HepG2 (cell line): Measurements from ENCODE around the gene VEZF1. TPM values are rescaled to one million over a fixed set of nuclear protein-coding genes. Genes with fewer than 3 reads are reported as not detected.

Experiments used
- ATAC-seq: fragments of 200-7000 bp; cut with Tn5 transposase; 3 replicates; pipeline ENCODE4 v1.9.1; 2020; ENCODE audit warnings: mild to moderate bottlenecking, moderate library complexity
- BruUV-seq: library from RNA; stranded (reverse); fragments of 400-500 nt; replicated peaks from 2 replicates; lab custom pipeline; 2021; lab: Mats Ljungman, UMichigan
- CTCF ChIA-PET: fragments of 300-600 bp; formaldehyde crosslinking; extraction: SDS; loops from one replicate; lab custom pipeline; 2021; ENCODE audit warnings: low total read pairs, inconsistent platforms, low intra/inter-chr PET ratio; lab: Yijun Ruan, JAX
- POLR2A ChIA-PET: fragments of 350-600 bp; sonication (Branson Sonifier 250); formaldehyde crosslinking; loops from one replicate; lab custom pipeline; 2020; ENCODE audit warnings: antibody characterized with exemption, inconsistent platforms; lab: Yijun Ruan, JAX
- DNase-seq: peaks from one replicate; pipeline ENCODE4 v3.0.0-alpha.2; 2015; ENCODE audit warnings: low spot score
- FAIRE-seq: peaks from 3 replicates; lab custom pipeline; 2011; peaks lifted over from hg19 to GRCh38; lab: Jason Lieb, UNC
- H2AFZ ChIP-seq: one replicate; pipeline ENCODE4 v1.6.1; 2011; ENCODE audit warnings: low read length, inconsistent platforms
- H3K27ac ChIP-seq: fragments of 300-600 bp; 3 replicates; pipeline ENCODE4 v1.8.0; 2011; ENCODE audit warnings: mixed run types, mild to moderate bottlenecking, mixed read lengths, low read length, inconsistent platforms; ENCODE audit not compliant: insufficient read depth; ENCODE audit errors: extremely low read length
- H3K27me3 ChIP-seq, 2 experiments: fragments of 200-600 bp in 1 of 2; 2 replicates in 1 of 2; 3 replicates in 1 of 2; pipeline versions ENCODE4 v1.6.0 to v1.8.0; 2011; ENCODE audit warnings: low read length in 2 of 2, mild to moderate bottlenecking in 2 of 2, moderate library complexity in 2 of 2, inconsistent platforms in 1 of 2; ENCODE audit not compliant: insufficient read depth in 2 of 2, control insufficient read depth in 1 of 2
- H3K36me3 ChIP-seq, 2 experiments: fragments of 200-600 bp in 1 of 2; replicated peaks in 1 of 2; 2 replicates in 1 of 2; 3 replicates in 1 of 2; pipeline versions ENCODE4 v1.5.1 to v1.8.0; 2011; ENCODE audit warnings: low read length in 2 of 2, inconsistent platforms in 1 of 2; ENCODE audit not compliant: insufficient read depth in 2 of 2, control insufficient read depth in 1 of 2
- H3K4me1 ChIP-seq: 2 replicates; pipeline ENCODE4 v1.5.1; 2012; ENCODE audit warnings: low read length, inconsistent platforms; ENCODE audit not compliant: insufficient read depth
- H3K4me2 ChIP-seq: 2 replicates; pipeline ENCODE4 v1.6.0; 2011; ENCODE audit warnings: low read depth, low read length, inconsistent platforms
- H3K4me3 ChIP-seq, 3 experiments: fragments of 200-600 bp in 1 of 3; sonication (generic), shearing (Covaris generic) in 1 of 3; replicated peaks in 1 of 3; 2 replicates each; pipeline ENCODE4 v1.5.1; 2011 to 2016; ENCODE audit warnings: low read length in 3 of 3, inconsistent platforms in 2 of 3, low read depth in 2 of 3, mild to moderate bottlenecking in 2 of 3, control low read depth in 1 of 3, mixed read lengths in 1 of 3; ENCODE audit not compliant: insufficient read depth in 1 of 3
- H3K79me2 ChIP-seq: one replicate; pipeline ENCODE4 v1.6.1; 2011; ENCODE audit warnings: low read length, inconsistent platforms; ENCODE audit not compliant: insufficient read depth
- H3K9ac ChIP-seq: 2 replicates; pipeline ENCODE4 v1.6.0; 2011; ENCODE audit warnings: mild to moderate bottlenecking, low read depth, low read length, inconsistent platforms; ENCODE audit not compliant: insufficient read depth
- H3K9me3 ChIP-seq: 2 replicates; pipeline ENCODE4 v1.5.1; 2012; ENCODE audit warnings: mild to moderate bottlenecking, low read length
- H4K20me1 ChIP-seq: 2 replicates; pipeline ENCODE4 v1.6.0; 2011; ENCODE audit warnings: inconsistent platforms, mild to moderate bottlenecking, low read length, moderate library complexity; ENCODE audit not compliant: insufficient read depth
- HNRNPUL1 ChIP-seq: fragments of 200-400 bp; formaldehyde crosslinking; IDR thresholded peaks from 2 replicates; pipeline ENCODE4 v1.6.1; 2017; ENCODE audit warnings: low read depth, mild to moderate bottlenecking, low read length, moderate library complexity
- KDM5A ChIP-seq: fragments of 200-600 bp; sonication (generic); IDR thresholded peaks from 2 replicates; pipeline ENCODE4 v1.7.0; 2018; ENCODE audit warnings: antibody characterized with exemption, mild to moderate bottlenecking, low read length, borderline replicate concordance
- MAFK ChIP-seq, 2 experiments: IDR thresholded peaks in 1 of 2; conservative IDR thresholded peaks in 1 of 2; 2 replicates each; pipeline ENCODE4 v1.6.1; 2011; ENCODE audit warnings: improper control_type of control experiment in 2 of 2, low read length in 2 of 2
- MIXL1 ChIP-seq: IDR thresholded peaks from 2 replicates; pipeline ENCODE4 v1.6.1; 2016
- PAF1 ChIP-seq: IDR thresholded peaks from 2 replicates; pipeline ENCODE4 v1.6.1; 2016; ENCODE audit warnings: missing genetic modification reagents, missing compliant biosample characterization
- POLR2A ChIP-seq, 2 experiments: IDR thresholded peaks; 2 replicates each; pipeline ENCODE4 v1.6.1; 2011; ENCODE audit warnings: low read depth in 2 of 2, low read length in 2 of 2, mild to moderate bottlenecking in 1 of 2, moderate library complexity in 1 of 2; ENCODE audit not compliant: insufficient read depth in 1 of 2
- POLR2AphosphoS2 ChIP-seq: IDR thresholded peaks from 2 replicates; pipeline ENCODE4 v1.6.1; 2011; ENCODE audit warnings: low read depth, low read length, improper control_type of control experiment
- POLR2G ChIP-seq: fragments of 200-400 bp; formaldehyde crosslinking; IDR thresholded peaks from 2 replicates; pipeline ENCODE4 v1.6.1; 2018; ENCODE audit warnings: mild to moderate bottlenecking, low read depth, low read length, moderate library complexity
- RAD21 ChIP-seq: fragments of 450-650 bp; formaldehyde crosslinking; IDR thresholded peaks from 2 replicates; pipeline ENCODE4 v1.5.0; 2020; ENCODE audit warnings: mild to moderate bottlenecking
- RBM22 ChIP-seq: fragments of 200-400 bp; formaldehyde crosslinking; optimal IDR thresholded peaks from 2 replicates; pipeline ENCODE3; 2017; ENCODE audit warnings: mild to moderate bottlenecking, low read length, moderate library complexity
- RXRB ChIP-seq: IDR thresholded peaks from 2 replicates; pipeline ENCODE4 v1.6.1; 2016; ENCODE audit warnings: borderline replicate concordance, missing genetic modification reagents, missing compliant biosample characterization
- SAP130 ChIP-seq: IDR thresholded peaks from 2 replicates; pipeline ENCODE4 v1.6.1; 2016; ENCODE audit warnings: low read depth
- SMC3 ChIP-seq: IDR thresholded peaks from 2 replicates; pipeline ENCODE4 v1.6.1; 2011; ENCODE audit warnings: low read length, improper control_type of control experiment
- SRSF4 ChIP-seq: fragments of 200-400 bp; formaldehyde crosslinking; IDR thresholded peaks from one replicate; pipeline ENCODE4 v1.6.1; 2018; ENCODE audit warnings: mild to moderate bottlenecking, low read depth, low read length, moderate library complexity; ENCODE audit not compliant: poor library complexity, severe bottlenecking
- ZNF747 ChIP-seq: sonication (generic); formaldehyde crosslinking; IDR thresholded peaks from 2 replicates; pipeline ENCODE4 v1.8.1; 2023; ENCODE audit warnings: missing genetic modification reagents, mild to moderate bottlenecking, borderline replicate concordance
- WGBS: methylation state at CpG from one replicate; pipeline ENCODE4 v1.1.6; 2017; ENCODE audit warnings: low lambda C conversion rate; 5-methylcytosine and 5-hydroxymethylcytosine counted together
- in situ Hi-C: cut with HindIII; loops from 2 replicates; pipeline ENCODE4 v1.10.0; 2017; ENCODE audit warnings: low pct_unique_long_range_greater_than_20kb; ENCODE audit not compliant: extremely low pct_ligation_motif_present
- intact Hi-C: fragments of 100-400 bp; cut with micrococcal nuclease; formaldehyde crosslinking; loops from one replicate; pipeline ENCODE4 v1.10.0; 2022; ENCODE audit not compliant: unreplicated experiment
- polyA plus RNA-seq, 8 experiments: library from polyadenylated mRNA; depleted of rRNA in 3 of 8; stranded (reverse) in 7 of 8; unstranded in 1 of 8; fragments of >200 nt; fragmentation: Illumina TruSeq in 4 of 8; extraction: Trizol in 4 of 8; gene quantifications; 2 replicates each; pipeline versions ENCODE4 v1.2.1 to v1.2.3, GENCODE V29; 2011 to 2016; ENCODE audit warnings: low read depth in 4 of 8, missing spikeins in 1 of 8, mixed read lengths in 1 of 8; ENCODE audit not compliant: insufficient read depth in 1 of 8
- total RNA-seq, 5 experiments: library from RNA; depleted of rRNA; stranded (reverse); fragments of >200 nt; fragmentation: Illumina TruSeq; extraction: Trizol; gene quantifications; 2 replicates each; pipeline ENCODE4 v1.2.3, GENCODE V29; 2016; ENCODE audit warnings: low read depth in 1 of 5
- TF ChIP-seq, protein P1 (sequence below): sonication (generic); formaldehyde crosslinking; conservative IDR thresholded peaks from 2 replicates; pipeline ENCODE4 v1.8.0; 2022; ENCODE audit warnings: missing genetic modification reagents
- TF ChIP-seq, protein P2 (sequence below), 2 experiments: sonication (generic) in 1 of 2; formaldehyde crosslinking in 1 of 2; IDR thresholded peaks; 2 replicates each; pipeline versions ENCODE4 v1.4.0 to v1.6.1; 2018 to 2020; ENCODE audit warnings: missing genetic modification reagents in 2 of 2, borderline replicate concordance in 1 of 2, low read depth in 1 of 2, mild to moderate bottlenecking in 1 of 2, missing biosample characterization in 1 of 2
- TF ChIP-seq, protein P3 (sequence below): IDR thresholded peaks from 2 replicates; pipeline ENCODE4 v1.6.1; 2016; ENCODE audit warnings: missing genetic modification reagents, missing compliant biosample characterization
- TF ChIP-seq, protein P4 (sequence below): sonication (generic); formaldehyde crosslinking; IDR thresholded peaks from 2 replicates; pipeline ENCODE4 v1.4.0; 2020; ENCODE audit warnings: missing genetic modification reagents, mild to moderate bottlenecking, borderline replicate concordance

Gene VEZF1
- total and polyA plus RNA-seq, 2 of the 13 experiments (the other 11 are each of a cell fraction or from before 2014, with no cell fraction given) = 45.9 to 49.7 TPM

DNA sequence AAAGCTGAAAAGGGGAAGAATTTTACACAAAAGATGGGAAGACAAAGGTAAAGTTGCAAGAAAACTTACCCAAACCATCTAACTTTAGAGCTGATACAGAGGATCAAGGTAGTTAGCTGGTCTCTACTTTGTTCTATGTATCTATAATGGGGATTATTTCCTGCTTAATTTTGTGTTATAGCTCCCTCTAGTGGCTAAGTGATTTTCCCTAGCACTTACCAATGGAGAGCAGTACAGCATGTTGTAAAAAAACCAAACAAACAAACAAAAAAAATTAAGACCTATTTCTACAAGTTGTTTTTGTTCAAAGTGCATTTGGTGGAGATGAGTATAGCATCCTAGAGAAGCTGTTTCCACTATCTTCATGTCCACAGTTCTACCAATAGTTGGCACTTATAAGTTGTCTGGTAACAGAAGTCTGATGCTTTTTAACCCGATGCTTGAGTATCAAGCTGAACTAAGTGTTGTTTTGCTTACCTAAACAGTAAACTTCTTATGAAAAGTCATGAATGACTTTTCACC, 11.5 kb upstream of the VEZF1 start:
- WGBS = 93% methylated on average over 1 of the region's 1 CpG
- ATAC-seq (peak; percentile 49), DNase-seq (peak; percentile 76), FAIRE-seq (no peak)
- Histone ChIP-seq H3K9me3 (no peaks in the 10 kb centered on the region), H4K20me1 (peaks cover 42% of the 10 kb centered on the region), H3K4me1 (peaks cover 49% of the 10 kb centered on the region), H3K79me2 (peaks cover 24% of the 10 kb centered on the region), H3K9ac (no peak overlapping the region), H3K27me3 (no peaks in the 10 kb centered on the region), H3K36me3 (peaks cover 1 to 34% of the 10 kb centered on the region in 2 experiments), H2AFZ (no peak overlapping the region), H3K27ac (no peak overlapping the region), H3K4me3 (no peak overlapping the region), H3K4me2 (no peak overlapping the region)
- ChIA-PET POLR2A (interaction anchor here (1.0 to 14.7 kb wide), 9 partner anchors 7 to 148 kb away, joined by 3 to 173 read pairs (median 11); partner anchors contain the start of genes DYNLL2, SRSF1 and VEZF1), CTCF (interaction anchor here (1.3 to 1.8 kb wide), 3 partner anchors 107 to 142 kb away, joined by 3 to 12 read pairs (median 8); no protein-coding TSS in a partner anchor)
- no TSS peak for BruUV-seq
- in situ Hi-C loops = loop anchor here (5.0 kb wide), 1 partner anchor 137 kb away; no protein-coding TSS in a partner anchor
- intact Hi-C loops = loop anchor here (1.0 kb wide), 2 partner anchors 107 to 114 kb away; no protein-coding TSS in a partner anchor
- TF ChIP-seq KDM5A = 0 out of 2 replicates have a peak, but pooled peaks have one; percentile 22
- TF ChIP-seq PAF1 (CRISPR knock-in tag) = 0 out of 2 replicates have a peak, but pooled peaks have one; percentile 65
- TF ChIP-seq MIXL1 = peak; percentile 50; the same call in 1 of the 2 replicates
- TF ChIP-seq, protein P1, sequence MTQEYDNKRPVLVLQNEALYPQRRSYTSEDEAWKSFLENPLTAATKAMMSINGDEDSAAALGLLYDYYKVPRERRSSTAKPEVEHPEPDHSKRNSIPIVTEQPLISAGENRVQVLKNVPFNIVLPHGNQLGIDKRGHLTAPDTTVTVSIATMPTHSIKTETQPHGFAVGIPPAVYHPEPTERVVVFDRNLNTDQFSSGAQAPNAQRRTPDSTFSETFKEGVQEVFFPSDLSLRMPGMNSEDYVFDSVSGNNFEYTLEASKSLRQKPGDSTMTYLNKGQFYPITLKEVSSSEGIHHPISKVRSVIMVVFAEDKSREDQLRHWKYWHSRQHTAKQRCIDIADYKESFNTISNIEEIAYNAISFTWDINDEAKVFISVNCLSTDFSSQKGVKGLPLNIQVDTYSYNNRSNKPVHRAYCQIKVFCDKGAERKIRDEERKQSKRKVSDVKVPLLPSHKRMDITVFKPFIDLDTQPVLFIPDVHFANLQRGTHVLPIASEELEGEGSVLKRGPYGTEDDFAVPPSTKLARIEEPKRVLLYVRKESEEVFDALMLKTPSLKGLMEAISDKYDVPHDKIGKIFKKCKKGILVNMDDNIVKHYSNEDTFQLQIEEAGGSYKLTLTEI (CRISPR knock-in tag) = no peak
- TF ChIP-seq, protein P2, sequence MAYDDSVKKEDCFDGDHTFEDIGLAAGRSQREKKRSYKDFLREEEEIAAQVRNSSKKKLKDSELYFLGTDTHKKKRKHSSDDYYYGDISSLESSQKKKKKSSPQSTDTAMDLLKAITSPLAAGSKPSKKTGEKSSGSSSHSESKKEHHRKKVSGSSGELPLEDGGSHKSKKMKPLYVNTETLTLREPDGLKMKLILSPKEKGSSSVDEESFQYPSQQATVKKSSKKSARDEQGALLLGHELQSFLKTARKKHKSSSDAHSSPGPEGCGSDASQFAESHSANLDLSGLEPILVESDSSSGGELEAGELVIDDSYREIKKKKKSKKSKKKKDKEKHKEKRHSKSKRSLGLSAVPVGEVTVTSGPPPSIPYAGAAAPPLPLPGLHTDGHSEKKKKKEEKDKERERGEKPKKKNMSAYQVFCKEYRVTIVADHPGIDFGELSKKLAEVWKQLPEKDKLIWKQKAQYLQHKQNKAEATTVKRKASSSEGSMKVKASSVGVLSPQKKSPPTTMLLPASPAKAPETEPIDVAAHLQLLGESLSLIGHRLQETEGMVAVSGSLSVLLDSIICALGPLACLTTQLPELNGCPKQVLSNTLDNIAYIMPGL (CRISPR knock-in tag; IDR thresholded peaks at IDR 0.05; ENCODE audit: borderline replicate concordance in 1 of 2, low read depth in 1 of 2) = peak in 1 of 2 experiments; percentile 29; a peak in 1 of 4 replicates
- TF ChIP-seq SMC3 = peak; percentile 72
- TF ChIP-seq SRSF4 = peak; percentile 65
- peak; percentile 74 for TF ChIP-seq RBM22
- TF ChIP-seq, protein P3, sequence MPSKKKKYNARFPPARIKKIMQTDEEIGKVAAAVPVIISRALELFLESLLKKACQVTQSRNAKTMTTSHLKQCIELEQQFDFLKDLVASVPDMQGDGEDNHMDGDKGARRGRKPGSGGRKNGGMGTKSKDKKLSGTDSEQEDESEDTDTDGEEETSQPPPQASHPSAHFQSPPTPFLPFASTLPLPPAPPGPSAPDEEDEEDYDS (CRISPR knock-in tag) = 0 out of 2 replicates have a peak, but pooled peaks have one; percentile 16
- TF ChIP-seq HNRNPUL1 = no peak
- TF ChIP-seq POLR2A (IDR thresholded peaks at IDR 0.05; ENCODE audit: insufficient read depth in 1 of 2, low read depth in 2 of 2, low read length in 2 of 2) = peak in 1 of 2 experiments; percentile 67; a peak in 2 of 4 replicates
- TF ChIP-seq POLR2AphosphoS2 = peak; percentile 75; the same call in 1 of the 2 replicates
- peak; percentile 51 for TF ChIP-seq SAP130 (CRISPR knock-in tag)
- TF ChIP-seq ZNF747 (CRISPR knock-in tag) = no peak
- TF ChIP-seq RAD21 = peak; percentile 50
- TF ChIP-seq, protein P4, sequence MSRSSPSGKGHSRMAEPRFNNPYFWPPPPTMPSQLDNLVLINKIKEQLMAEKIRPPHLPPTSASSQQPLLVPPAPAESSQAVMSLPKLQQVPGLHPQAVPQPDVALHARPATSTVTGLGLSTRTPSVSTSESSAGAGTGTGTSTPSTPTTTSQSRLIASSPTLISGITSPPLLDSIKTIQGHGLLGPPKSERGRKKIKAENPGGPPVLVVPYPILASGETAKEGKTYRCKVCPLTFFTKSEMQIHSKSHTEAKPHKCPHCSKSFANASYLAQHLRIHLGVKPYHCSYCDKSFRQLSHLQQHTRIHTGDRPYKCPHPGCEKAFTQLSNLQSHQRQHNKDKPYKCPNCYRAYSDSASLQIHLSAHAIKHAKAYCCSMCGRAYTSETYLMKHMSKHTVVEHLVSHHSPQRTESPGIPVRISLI (CRISPR knock-in tag) = peak; percentile 53; the same call in 1 of the 2 replicates
- TF ChIP-seq MAFK (conservative IDR thresholded peaks at IDR 0.05 in 1 of 2, IDR thresholded peaks at IDR 0.05 in 1 of 2; ENCODE audit: low read length in 2 of 2) = peak; percentile 34 to 64; a peak in 3 of 4 replicates
- TF ChIP-seq POLR2G = peak; percentile 51; the same call in 1 of the 2 replicates
- TF ChIP-seq RXRB = 0 out of 2 replicates have a peak, but pooled peaks have one; percentile 27
